C4-2B (cell line): ENCODE results near the gene ARIH2.

ENCODE experiments used
- CTCF ChIP-seq: fragments of 450-650 bp; conservative IDR thresholded peaks from 2 replicates; pipeline ENCODE4 v1.5.1; 2017; ENCODE audit warnings: mild to moderate bottlenecking
- ZFX ChIP-seq: fragments of 450-650 bp; IDR thresholded peaks from 2 replicates; pipeline ENCODE4 v1.6.1; 2017

GRCh38 chr3:48879307-48879993, 39.2 kb upstream of the ARIH2 start:
- no peak for TF ChIP-seq CTCF
- TF ChIP-seq ZFX, result no peak
